LNCAP (cell line): Measurements from ENCODE around the gene KIDINS220.

Experiments used
- CTCF ChIP-seq: fragments of 450-650 bp; IDR thresholded peaks from 2 replicates; pipeline ENCODE4 v1.5.1; 2017; ENCODE audit warnings: mild to moderate bottlenecking

Gene KIDINS220

GRCh38 chr2:8861797-8862196, 24.4 kb upstream of the KIDINS220 start:
- no peak for TF ChIP-seq CTCF

GRCh38 chr2:8860239-8860638, 22.8 kb upstream of the KIDINS220 start:
- no peak for TF ChIP-seq CTCF

- no peak for TF ChIP-seq CTCF
These were observed 21.5 kb upstream of the KIDINS220 start for GRCh38 chr2:8858910-8859309.

- TF ChIP-seq CTCF = no peak
These were observed 20.9 kb upstream of the KIDINS220 start for GRCh38 chr2:8858264-8858663.

- no peak for TF ChIP-seq CTCF
These were observed 20.3 kb upstream of the KIDINS220 start for GRCh38 chr2:8857709-8858108.

- no peak for TF ChIP-seq CTCF
These were observed 18.8 kb upstream of the KIDINS220 start for GRCh38 chr2:8856176-8856575.

- no peak for TF ChIP-seq CTCF
These were observed 17.6 kb upstream of the KIDINS220 start for GRCh38 chr2:8855010-8855409.

GRCh38 chr2:8853426-8853825, 16.0 kb upstream of the KIDINS220 start:
- TF ChIP-seq CTCF = no peak
